Pancreas (tissue), 10 donors: Measurements from ENCODE around the gene AP1M2. TPM values are rescaled to one million over a fixed set of nuclear protein-coding genes. Genes with fewer than 3 reads are reported as not detected.

Experiments used
- ATAC-seq, 4 donors: fragments of 200-7000 bp; cut with Tn5 transposase; one replicate each; pipeline versions ENCODE4 v1.8.0 to v1.9.1; 2020; ENCODE audit warnings: mild to moderate bottlenecking in 4 of 4, moderate library complexity in 4 of 4
- DNase-seq, 6 donors: peaks; one replicate each; pipeline ENCODE4 v3.0.0-alpha.2; 2020
- FAIRE-seq: peaks from 2 replicates; lab custom pipeline; 2012; peaks lifted over from hg19 to GRCh38; lab: Jason Lieb, UNC
- H3K27ac ChIP-seq, 4 donors: fragments of 200-600 bp; sonication (generic); 1 replicate in 3 of 4; 2 replicates in 1 of 4; pipeline versions ENCODE4 v1.5.0 to v1.8.0; 2020
- H3K27me3 ChIP-seq, 4 donors: fragments of 200-600 bp; one replicate each; pipeline ENCODE4 v1.8.0; 2021
- H3K36me3 ChIP-seq, 3 donors: fragments of 200-600 bp; sonication (generic) in 1 of 3; one replicate each; pipeline versions ENCODE4 v1.5.0 to v1.8.0; 2020 to 2021
- H3K4me1 ChIP-seq, 3 donors: fragments of 200-600 bp; one replicate each; pipeline ENCODE4 v1.8.0; 2021
- H3K4me3 ChIP-seq, 4 donors: fragments of 200-600 bp; sonication (generic) in 2 of 4; one replicate each; pipeline versions ENCODE4 v1.5.0 to v1.8.0; 2020 to 2021
- H3K9me3 ChIP-seq, 4 donors: fragments of 200-600 bp; one replicate each; pipeline ENCODE4 v1.8.0; 2021
- CTCF ChIP-seq, 4 donors: fragments of 200-600 bp; sonication (generic) in 3 of 4; IDR thresholded peaks; one replicate each; pipeline versions ENCODE4 v1.5.0 to v1.8.0; 2021; ENCODE audit warnings: antibody characterized with exemption in 4 of 4
- WGBS, 2 donors: extraction: QIAGEN DNeasy Blood & Tissue Kit; methylation state at CpG; one replicate each; pipeline ENCODE4 v1.1.7; 2013; 5-methylcytosine and 5-hydroxymethylcytosine counted together
- intact Hi-C, 3 donors: fragments of 100-400 bp; cut with DNase I; formaldehyde crosslinking; loops; one replicate each; pipeline versions ENCODE4 v1.11.1 to v1.14.2; 2022
- polyA plus RNA-seq, 2 donors: library from polyadenylated mRNA; stranded (reverse); fragments of 200-250 nt; gene quantifications; one replicate each; pipeline ENCODE4 v1.2.3, GENCODE V29; 2013
- total RNA-seq, 6 donors: library from RNA; stranded (reverse); fragmentation: NEBNext Ultra II Directional in 4 of 6; extraction: Animal tissue kit (Norgen Biotek cat#: 25700) in 4 of 6; gene quantifications; one replicate each; pipeline versions ENCODE4 v1.2.1 to v1.2.4, GENCODE V29; 2021 to 2023
- donor health status: healthy with polysubstance abuse.
- donor health status: DM: no; HTN: no; CAD: no; lungs with moderate emphysema.
- donor health status: DM: no; HTN: no; CAD: no.
- donor health status: control.
- donor health status: control.
- donor health status: Bipolar disorder and iron deficiency.
- donor health status: DM: yes; HTN: yes; CAD: no.
- donor health status: DM: no; HTN: no; CAD: no.
- donor health status: DM: no; HTN: no; CAD: no.
- donor health status: DM: yes; HTN: yes; CAD: no.

AP1M2 gene
- total and polyA plus RNA-seq, 8 donors: 32.2 to 57.6 (median 44.0) TPM

DNA sequence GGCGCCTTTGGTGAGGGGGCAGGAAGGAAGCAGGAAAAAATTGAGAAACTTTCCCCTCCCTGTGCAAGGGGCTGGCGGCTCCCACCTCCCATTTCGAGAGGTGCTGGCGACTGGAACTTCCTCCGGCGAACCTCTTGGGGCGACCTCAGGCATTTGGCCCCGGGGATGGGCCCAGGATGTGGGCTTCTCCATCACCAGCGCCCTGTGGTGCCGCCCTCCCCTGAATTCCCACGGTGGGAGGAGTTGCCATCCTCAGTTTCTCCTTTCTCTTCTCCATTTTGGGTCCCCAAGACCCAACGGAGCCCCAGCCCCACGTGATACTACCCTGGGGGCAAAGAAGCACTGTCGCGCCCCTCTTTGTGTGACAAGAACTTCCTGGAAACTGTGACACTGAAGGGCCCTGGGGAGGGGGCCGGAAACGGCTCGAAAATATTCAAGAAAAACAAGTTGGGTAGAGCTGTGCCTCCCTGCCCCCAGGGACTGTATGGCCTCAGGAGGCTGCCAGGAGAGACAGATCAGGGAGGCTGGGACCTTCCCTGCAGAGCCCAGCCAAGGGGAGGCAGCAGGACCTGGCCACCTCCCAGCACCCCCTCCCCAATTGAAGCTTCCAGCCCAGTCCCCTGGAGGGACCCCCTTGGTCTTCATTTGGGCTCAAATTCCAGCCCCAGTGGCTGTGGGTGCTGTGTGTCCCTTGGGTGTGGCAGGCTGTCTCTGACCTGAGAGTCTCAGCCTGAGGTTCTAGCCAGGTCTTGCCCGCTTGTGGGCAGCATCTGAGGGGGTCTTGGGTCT is 16.2 kb upstream of the AP1M2 start:
- intact Hi-C loops: no loop called here
- peak in 4 of 6 donors; percentile 34 to 59 (median 49) for DNase-seq
- WGBS, 2 donors: 27 to 31% methylated on average over 19 of the region's 19 CpGs
- Histone ChIP-seq H3K27me3 (no peaks in the 10 kb centered on the region), H3K4me3 (peak overlapping the region; percentile 74 to 93 (median 84)), H3K36me3 (no peaks in the 10 kb centered on the region), H3K4me1 (peaks cover 0 to 24% (median 10%) of the 10 kb centered on the region in 3 donors), H3K9me3 (no peaks in the 10 kb centered on the region), H3K27ac (peak overlapping the region; percentile 29 to 70 (median 69))
- ATAC-seq: peak in 2 of 4 donors; percentile 22 to 45
- no peak for FAIRE-seq
- no peak for TF ChIP-seq CTCF (IDR thresholded peaks at IDR 0.05)

GRCh38 chr19:10602330-10603083 is 15.4 kb upstream of the AP1M2 start:
- Histone ChIP-seq H3K4me3 (peak overlapping the region; percentile 74 to 93 (median 84)), H3K27me3 (no peaks in the 10 kb centered on the region), H3K4me1 (peaks cover 0 to 24% (median 10%) of the 10 kb centered on the region in 3 donors), H3K36me3 (no peaks in the 10 kb centered on the region), H3K9me3 (no peaks in the 10 kb centered on the region), H3K27ac (peak overlapping the region in 3 of 4 donors; percentile 68 to 70 (median 70))
- WGBS, 2 donors: 1% methylated on average over 24 to 76 of the region's 76 CpGs
- TF ChIP-seq CTCF (IDR thresholded peaks at IDR 0.05): no peak
- DNase-seq (peak; percentile 74 to 94 (median 84)), FAIRE-seq (no peak), ATAC-seq (peak; percentile 95 to 99 (median 98))
- intact Hi-C loops: no loop called here

DNA sequence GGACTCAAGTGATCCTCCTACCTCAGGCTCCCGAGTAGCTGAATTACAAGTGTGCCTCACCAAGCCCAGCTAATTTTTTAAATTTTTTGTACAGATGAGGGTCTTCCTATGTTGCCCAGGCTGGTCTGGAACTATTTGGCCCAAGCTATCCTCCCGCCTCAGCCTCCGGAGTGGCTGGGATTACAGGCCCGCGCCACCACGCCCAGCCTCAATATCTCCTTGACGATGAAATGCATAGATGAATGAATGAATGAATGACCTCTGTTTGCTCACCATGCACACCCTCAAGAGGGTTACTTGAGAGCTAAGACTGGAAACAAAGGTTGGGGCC is 14.9 kb upstream of the AP1M2 start:
- Histone ChIP-seq H3K4me3 (peak overlapping the region in 1 of 4 donors; percentile 77), H3K4me1 (peaks cover 0 to 24% (median 10%) of the 10 kb centered on the region in 3 donors), H3K9me3 (no peaks in the 10 kb centered on the region), H3K36me3 (no peaks in the 10 kb centered on the region), H3K27ac (no peak overlapping the region), H3K27me3 (no peaks in the 10 kb centered on the region)
- 26 to 29% methylated on average over 7 of the region's 7 CpGs for WGBS, 2 donors
- intact Hi-C loops: no loop called here
- DNase-seq (no peak), FAIRE-seq (no peak), ATAC-seq (peak in 1 of 4 donors; percentile 1)
- no peak for TF ChIP-seq CTCF (IDR thresholded peaks at IDR 0.05)

DNA sequence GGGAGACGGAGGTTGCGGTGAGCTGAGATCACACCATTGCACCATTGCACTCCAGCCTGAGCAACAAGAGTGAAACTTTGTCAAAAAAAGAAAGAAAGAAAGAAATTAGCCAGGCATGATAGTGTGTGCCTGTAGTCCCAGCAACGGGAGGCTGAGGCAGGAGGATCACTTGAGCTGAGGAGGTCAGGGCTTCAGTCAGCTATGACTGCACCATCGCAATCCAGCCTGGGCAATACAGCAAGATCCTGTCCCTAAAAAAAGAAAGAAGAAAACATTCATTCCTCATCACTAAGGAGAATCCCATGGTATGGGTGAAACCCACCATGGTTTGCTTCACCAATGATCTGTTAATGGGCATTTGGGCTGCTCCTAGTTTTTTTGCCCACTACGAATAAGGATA is 13.0 kb upstream of the AP1M2 start:
- Histone ChIP-seq H3K4me1 (peaks cover 0 to 24% (median 10%) of the 10 kb centered on the region in 3 donors), H3K36me3 (no peaks in the 10 kb centered on the region), H3K27ac (no peak overlapping the region), H3K27me3 (no peaks in the 10 kb centered on the region), H3K4me3 (no peak overlapping the region), H3K9me3 (no peaks in the 10 kb centered on the region)
- ATAC-seq: no peak
- FAIRE-seq: no peak
- WGBS, 2 donors: 93 to 95% methylated on average over 5 of the region's 5 CpGs
- intact Hi-C loops: no loop called here
- TF ChIP-seq CTCF (IDR thresholded peaks at IDR 0.05): no peak
- no peak for DNase-seq
